AG10803 (cell line): Measurements from ENCODE around the gene DOCK3.

ENCODE experiments used
- DNase-seq: peaks from one replicate; pipeline ENCODE4 v3.0.0; 2010; ENCODE audit warnings: low read depth
- H3K4me3 ChIP-seq: 2 replicates; pipeline ENCODE4 v1.5.1; 2011; ENCODE audit warnings: mild to moderate bottlenecking, low read length, control low read depth
- TF ChIP-seq, protein P1 (sequence below): conservative IDR thresholded peaks from 2 replicates; pipeline ENCODE4 v1.5.1; 2011; ENCODE audit warnings: mild to moderate bottlenecking, low read length, control low read depth, inconsistent platforms

Gene DOCK3

DNA sequence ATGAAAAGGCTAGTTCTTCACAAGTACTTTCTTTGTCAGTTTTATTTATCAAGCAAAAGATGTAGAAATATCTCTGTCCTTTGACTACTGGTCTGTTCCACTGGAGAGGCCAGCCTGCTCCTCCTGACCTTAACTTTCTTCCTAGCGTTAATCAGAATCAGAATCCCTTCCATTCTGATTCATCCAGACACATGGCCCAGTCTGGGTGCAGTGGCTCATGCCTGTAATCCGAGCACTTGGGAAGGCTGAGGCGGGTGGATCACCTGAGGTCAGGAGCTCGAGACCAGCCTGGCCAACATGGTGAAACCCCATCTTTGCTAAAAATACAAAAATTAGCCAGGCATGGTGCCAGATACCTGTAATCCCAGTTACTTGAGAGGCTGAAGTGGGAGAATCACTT, 678.4 kb downstream of the DOCK3 start:
- DNase-seq: no peak
- TF ChIP-seq, protein P1, sequence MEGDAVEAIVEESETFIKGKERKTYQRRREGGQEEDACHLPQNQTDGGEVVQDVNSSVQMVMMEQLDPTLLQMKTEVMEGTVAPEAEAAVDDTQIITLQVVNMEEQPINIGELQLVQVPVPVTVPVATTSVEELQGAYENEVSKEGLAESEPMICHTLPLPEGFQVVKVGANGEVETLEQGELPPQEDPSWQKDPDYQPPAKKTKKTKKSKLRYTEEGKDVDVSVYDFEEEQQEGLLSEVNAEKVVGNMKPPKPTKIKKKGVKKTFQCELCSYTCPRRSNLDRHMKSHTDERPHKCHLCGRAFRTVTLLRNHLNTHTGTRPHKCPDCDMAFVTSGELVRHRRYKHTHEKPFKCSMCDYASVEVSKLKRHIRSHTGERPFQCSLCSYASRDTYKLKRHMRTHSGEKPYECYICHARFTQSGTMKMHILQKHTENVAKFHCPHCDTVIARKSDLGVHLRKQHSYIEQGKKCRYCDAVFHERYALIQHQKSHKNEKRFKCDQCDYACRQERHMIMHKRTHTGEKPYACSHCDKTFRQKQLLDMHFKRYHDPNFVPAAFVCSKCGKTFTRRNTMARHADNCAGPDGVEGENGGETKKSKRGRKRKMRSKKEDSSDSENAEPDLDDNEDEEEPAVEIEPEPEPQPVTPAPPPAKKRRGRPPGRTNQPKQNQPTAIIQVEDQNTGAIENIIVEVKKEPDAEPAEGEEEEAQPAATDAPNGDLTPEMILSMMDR: no peak
- H3K4me3 ChIP-seq: no peak overlapping the region

DNA sequence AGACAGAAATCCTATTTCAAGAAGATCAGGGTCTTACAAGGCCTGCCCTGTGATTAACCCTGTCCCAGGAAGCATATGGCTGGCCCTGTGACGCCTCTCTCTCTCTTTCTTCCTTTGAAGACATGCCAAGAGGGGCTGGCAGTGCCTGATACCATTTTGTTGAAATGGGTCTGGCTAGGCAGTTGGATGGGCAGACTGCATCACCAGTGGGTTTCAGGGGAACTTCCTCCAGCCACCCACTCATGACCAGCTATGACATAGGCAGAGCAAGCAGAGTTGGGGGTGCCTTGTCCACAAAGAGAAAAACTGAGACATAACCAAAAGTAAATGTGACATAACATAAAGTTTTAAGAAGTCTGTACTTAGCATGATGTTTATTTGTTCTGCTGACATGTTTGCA, 679.0 kb downstream of the DOCK3 start:
- H3K4me3 ChIP-seq: no peak overlapping the region
- TF ChIP-seq, protein P1: no peak
- DNase-seq: no peak

DNA sequence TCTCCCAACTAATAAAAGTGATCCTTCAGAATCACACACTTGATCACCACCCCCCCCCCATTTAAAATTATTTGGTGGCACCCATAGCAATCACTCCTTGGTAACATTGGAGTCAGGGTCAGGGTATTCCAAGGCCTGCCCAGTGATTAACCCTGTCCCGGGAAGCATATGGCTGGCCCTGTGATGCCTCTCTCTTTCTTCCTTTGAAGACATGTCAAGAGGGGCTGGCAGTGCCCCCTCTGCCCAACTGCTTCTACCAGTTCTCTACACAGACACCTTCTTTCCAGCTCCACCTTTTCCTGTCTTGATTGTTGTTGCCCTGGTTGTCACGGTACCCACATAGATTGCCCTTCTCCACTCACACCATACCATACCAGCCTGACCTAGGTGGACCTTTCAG, 679.4 kb downstream of the DOCK3 start:
- DNase-seq: no peak
- no peak overlapping the region for H3K4me3 ChIP-seq
- TF ChIP-seq, protein P1: no peak

DNA sequence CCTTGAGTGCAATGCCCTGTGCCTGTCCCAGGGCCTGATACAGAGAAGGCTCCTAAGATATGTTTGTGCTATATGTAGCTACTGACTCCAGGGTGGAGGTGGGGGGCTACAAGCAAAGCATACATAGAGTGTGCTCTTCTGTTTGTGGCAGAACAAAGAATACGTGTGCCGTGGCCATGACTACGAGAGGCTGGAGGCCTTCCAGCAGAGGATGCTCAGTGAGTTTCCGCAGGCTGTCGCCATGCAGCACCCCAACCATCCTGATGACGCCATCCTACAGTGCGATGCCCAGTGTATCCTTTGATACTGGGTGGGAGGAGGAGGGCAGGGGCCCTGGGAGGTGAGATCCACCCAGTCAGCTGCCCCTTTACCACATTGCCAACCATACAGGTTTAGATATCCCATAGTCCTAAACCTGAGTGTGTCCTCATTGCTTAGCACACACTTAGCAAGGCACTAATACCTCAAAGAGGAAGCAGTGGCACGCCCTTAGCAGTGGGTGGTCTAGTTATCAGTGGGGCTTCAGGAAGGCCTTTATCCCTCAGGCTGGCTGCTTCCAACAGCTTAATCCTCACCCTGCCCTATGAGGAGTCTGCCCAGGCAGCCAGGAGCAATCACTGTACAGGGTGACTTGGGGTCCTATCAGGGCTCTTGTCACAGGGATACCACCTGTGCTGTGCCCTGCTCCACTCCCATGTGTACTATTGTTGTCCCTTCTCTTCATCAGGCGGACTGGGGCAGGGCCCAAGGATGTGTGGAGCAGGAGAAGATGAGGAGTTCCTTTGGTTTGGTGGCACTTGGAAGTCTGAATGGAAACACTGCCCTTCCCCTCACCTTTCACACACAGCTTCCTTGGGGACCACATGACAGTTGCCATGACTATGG, 680.2 kb downstream of the DOCK3 start:
- no peak overlapping the region for H3K4me3 ChIP-seq
- TF ChIP-seq, protein P1: no peak
- no peak for DNase-seq

DNA sequence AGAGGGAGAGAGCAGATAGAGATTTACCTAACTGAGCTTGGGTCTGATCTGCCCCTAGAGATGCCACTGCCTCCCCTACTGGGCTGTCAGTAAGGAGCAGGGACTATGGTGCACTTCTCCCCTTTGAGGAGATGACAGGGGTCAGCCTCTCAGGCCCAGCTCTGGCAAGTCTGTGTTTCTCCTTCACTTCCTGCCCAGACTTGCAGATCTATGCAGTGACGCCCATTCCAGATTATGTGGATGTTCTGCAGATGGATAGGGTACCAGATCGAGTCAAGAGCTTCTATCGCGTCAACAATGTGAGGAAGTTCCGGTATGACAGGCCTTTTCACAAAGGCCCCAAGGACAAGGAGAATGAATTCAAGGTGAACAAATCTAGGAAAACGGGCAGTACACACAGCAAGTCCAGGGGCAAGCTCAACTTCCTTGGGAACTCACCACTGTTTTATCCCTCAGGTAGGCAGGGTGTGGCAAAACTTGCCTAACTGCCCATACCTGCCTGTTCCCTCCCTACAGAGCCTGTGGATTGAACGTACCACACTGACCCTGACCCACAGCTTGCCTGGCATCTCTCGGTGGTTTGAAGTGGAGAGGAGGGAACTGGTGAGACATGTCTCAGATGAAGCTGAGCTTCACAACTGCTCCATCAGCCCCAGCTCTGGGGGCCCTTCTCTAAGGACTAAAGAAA, 681.3 kb downstream of the DOCK3 start:
- DNase-seq: no peak
- no peak overlapping the region for H3K4me3 ChIP-seq
- TF ChIP-seq, protein P1: no peak

DNA sequence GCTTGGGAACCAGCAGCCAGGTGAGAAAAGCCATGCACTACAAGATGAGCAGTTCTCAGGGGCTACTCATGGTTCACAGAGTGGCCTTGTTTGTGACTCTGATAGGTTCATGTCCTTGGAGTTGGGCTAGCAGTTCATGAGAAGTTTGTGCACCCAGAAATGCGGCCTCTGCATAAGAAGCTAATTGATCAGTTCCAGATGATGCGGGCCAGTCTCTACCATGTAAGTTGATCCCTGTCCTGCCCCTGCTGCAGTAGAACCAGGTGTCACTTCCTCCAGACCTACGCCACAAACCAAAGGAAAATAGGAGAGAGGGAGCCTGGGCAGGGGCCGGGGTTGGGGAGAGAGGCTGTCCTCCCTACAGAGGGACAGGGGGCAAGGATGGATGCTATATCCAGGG, 683.1 kb downstream of the DOCK3 start:
- TF ChIP-seq, protein P1: no peak
- H3K4me3 ChIP-seq: no peak overlapping the region
- no peak for DNase-seq

DNA sequence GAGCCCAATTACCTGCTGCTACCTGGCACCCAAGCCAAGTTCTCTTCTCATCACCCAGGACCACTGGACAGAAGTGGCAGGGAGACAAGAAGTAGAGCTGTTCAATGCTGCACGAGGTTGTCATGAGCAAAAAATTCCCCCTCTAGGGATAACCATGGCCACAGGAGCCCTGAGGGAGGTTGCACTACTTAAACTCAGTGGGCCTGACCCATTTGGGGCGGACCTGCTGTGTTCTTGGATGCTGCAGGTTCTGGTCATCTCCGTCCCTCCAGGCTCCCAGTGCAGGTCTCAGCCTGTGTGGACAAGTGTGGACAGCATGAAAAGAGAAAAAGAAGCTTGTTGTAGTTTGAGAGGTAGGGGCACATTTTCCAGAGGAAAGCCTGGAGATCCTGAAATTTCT, 684.3 kb downstream of the DOCK3 start:
- TF ChIP-seq, protein P1: no peak
- H3K4me3 ChIP-seq: no peak overlapping the region
- DNase-seq: no peak
